Esophagus (tissue), 2 donors: Measurements from ENCODE around the gene TAF3. TPM values are rescaled to one million over a fixed set of nuclear protein-coding genes. Genes with fewer than 3 reads are reported as not detected.

ENCODE experiments used
- H3K27ac ChIP-seq, 2 donors: one replicate each; pipeline ENCODE4 v1.5.1; 2013; ENCODE audit warnings: low read depth in 2 of 2, mild to moderate bottlenecking in 2 of 2, inconsistent platforms in 1 of 2, low read length in 1 of 2, moderate library complexity in 1 of 2
- H3K27me3 ChIP-seq, 2 donors: one replicate each; pipeline ENCODE4 v1.6.1; 2013; ENCODE audit warnings: low read length in 2 of 2, control low read depth in 1 of 2, mild to moderate bottlenecking in 1 of 2; ENCODE audit not compliant: insufficient read depth in 2 of 2, control insufficient read depth in 1 of 2
- H3K36me3 ChIP-seq, 2 donors: one replicate each; pipeline ENCODE4 v1.6.1; 2013; ENCODE audit warnings: low read length in 1 of 2; ENCODE audit not compliant: control insufficient read depth in 2 of 2, insufficient read depth in 2 of 2
- H3K4me1 ChIP-seq, 2 donors: one replicate each; pipeline ENCODE4 v1.6.1; 2013; ENCODE audit warnings: low read length in 1 of 2; ENCODE audit not compliant: control insufficient read depth in 2 of 2, insufficient read depth in 2 of 2
- H3K4me3 ChIP-seq, 2 donors: one replicate each; pipeline ENCODE4 v1.5.1; 2013; ENCODE audit warnings: low read length in 2 of 2, mild to moderate bottlenecking in 2 of 2, low read depth in 1 of 2, moderate library complexity in 1 of 2
- H3K9me3 ChIP-seq, 2 donors: one replicate each; pipeline ENCODE4 v1.6.1; 2013; ENCODE audit warnings: mild to moderate bottlenecking in 2 of 2, low read depth in 1 of 2, low read length in 1 of 2, moderate library complexity in 1 of 2; ENCODE audit not compliant: control insufficient read depth in 2 of 2, insufficient read depth in 1 of 2
- WGBS, 2 donors: extraction: QIAGEN DNeasy Blood & Tissue Kit; methylation state at CpG; one replicate each; pipeline ENCODE4 v1.1.7; 2013; 5-methylcytosine and 5-hydroxymethylcytosine counted together
- polyA plus RNA-seq, 2 donors: library from polyadenylated mRNA; stranded (reverse); fragments of 200-250 nt; gene quantifications; one replicate each; pipeline ENCODE4 v1.2.3, GENCODE V29; 2013
- donor health status: healthy with polysubstance abuse.
- donor health status: Bipolar disorder and iron deficiency.

Gene TAF3
- polyA plus RNA-seq, 2 donors, result 1.6 to 1.9 TPM

DNA sequence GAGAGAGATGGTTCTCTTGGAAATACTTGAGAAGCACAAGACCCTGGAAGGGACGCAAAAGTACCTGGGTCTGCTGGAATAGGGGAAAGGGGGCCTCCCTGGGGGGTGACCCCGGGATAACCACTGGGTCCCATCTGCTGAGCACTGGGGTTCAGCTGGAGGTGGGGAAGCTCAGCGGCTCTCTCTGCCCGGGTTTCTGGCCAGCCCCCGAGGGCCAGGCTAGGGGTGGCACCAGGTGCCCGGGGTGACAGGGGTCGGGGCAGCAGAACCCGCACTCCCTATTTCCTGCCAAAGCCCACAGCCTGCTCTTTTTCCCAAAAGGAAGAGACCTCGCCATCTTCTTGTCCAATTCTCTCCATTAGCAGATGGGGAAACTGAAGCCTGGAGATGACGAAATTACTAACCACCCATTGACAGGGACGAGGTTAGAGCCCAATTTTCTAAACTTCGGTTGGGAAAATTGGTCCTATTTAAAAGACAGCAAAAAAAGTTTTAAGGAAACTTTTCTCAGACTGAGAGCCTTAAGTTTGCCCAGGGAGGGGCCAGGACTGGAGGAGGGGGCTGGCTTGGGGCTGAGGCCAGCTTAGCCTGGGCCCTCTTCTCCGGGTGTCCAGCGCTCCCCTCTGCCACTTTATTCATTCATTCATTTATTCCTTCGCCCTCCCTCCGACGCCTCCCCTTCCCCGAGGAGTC is 218.3 kb downstream of the TAF3 start:
- H3K36me3 ChIP-seq, result no peaks in the 10 kb centered on the region
- H3K4me3 ChIP-seq, result no peak overlapping the region
- peaks cover 2 to 9% of the 10 kb centered on the region in 2 donors for H3K4me1 ChIP-seq
- H3K9me3 ChIP-seq, result peaks cover 0 to 7% of the 10 kb centered on the region in 2 donors
- peaks cover 9 to 59% of the 10 kb centered on the region in 2 donors for H3K27me3 ChIP-seq
- no peak overlapping the region for H3K27ac ChIP-seq
- WGBS, 2 donors, result 9 to 10% methylated on average over 17 to 18 of the region's 18 CpGs

DNA sequence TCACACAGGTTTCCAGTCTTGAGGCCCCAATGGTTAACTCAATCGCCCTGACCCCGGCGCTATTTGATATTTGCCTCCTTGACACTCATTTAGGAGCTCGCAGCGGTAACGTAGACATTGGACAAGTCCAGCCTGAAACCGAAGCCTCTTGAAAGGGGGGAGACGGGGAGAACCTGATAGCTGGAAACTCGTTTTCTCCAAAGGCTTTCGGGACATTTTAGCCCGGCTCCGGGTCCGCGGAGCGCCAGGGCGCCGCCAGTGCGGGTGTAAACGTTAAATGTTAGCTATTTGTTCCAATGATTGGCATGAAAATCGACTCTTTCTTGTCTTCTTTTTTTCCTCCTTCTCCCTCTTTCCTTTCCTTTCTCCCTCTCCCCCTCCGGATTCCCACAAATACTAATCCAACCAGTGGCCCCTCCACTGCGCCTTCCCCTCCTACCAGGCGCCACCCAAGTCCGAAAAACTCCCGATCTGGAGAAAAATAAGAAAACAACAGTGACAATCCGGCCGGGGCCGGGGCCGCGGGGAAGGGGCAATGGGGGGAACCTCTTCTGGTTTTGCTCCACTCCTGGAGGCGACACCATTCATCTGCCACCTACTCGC is 219.0 kb downstream of the TAF3 start:
- no peaks in the 10 kb centered on the region for H3K36me3 ChIP-seq
- H3K4me1 ChIP-seq, result peaks cover 2 to 9% of the 10 kb centered on the region in 2 donors
- H3K27ac ChIP-seq, result no peak overlapping the region
- 8 to 11% methylated on average over 32 of the region's 32 CpGs for WGBS, 2 donors
- H3K9me3 ChIP-seq, result peaks cover 0 to 7% of the 10 kb centered on the region in 2 donors
- peaks cover 5 to 62% of the 10 kb centered on the region in 2 donors for H3K27me3 ChIP-seq
- no peak overlapping the region for H3K4me3 ChIP-seq

DNA sequence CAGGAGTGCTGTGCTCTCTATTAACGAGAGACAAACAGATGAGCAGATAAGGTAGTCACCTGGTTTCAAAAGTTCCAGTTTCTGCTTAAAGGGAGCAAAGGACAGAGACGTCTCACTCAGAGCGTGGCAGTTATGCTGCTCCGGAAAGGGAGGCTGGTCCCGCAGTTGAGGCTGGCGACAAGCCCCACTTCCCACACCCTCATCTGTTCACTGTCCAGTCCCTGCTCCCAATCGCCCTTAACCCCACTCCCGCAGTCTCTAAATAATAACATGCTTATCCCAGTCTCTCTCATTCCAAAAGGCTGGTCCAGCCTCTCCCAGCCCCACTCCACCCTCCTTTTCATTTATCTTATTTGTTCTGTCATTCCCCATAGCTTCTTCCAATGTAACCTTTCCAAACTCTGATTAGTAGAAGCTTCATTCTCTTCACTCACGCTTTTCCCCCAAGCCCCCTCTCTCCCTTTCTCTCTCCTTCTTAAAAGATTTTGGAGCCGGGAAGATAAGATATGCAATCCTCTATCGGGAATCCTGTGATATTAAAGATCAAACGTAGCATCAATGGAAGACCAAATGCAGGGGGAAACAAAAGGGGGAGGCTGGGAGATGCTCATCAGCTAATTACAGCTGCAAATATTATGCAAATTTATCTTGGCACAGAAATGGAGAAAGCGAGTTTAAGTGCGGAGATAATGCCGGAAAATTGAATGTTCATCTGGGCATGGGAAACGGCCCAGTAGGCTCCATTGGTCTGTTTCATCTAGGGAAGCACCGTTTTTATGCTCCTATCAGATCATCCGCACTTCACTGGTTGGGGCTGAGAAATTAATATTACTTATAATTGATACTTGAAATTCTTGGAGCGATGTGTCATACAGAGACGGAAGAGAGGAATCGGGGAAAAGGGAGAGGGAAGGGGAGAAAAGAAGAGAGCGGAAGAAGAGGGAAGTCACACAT is 219.9 kb downstream of the TAF3 start:
- Histone ChIP-seq H3K9me3 (peaks cover 0 to 7% of the 10 kb centered on the region in 2 donors), H3K36me3 (no peaks in the 10 kb centered on the region), H3K27ac (no peak overlapping the region), H3K27me3 (peaks cover 5 to 67% of the 10 kb centered on the region in 2 donors), H3K4me1 (peaks cover 2 to 9% of the 10 kb centered on the region in 2 donors), H3K4me3 (no peak overlapping the region)
- 9 to 15% methylated on average over 22 of the region's 22 CpGs for whole genome bisulfite sequencing, 2 donors

DNA sequence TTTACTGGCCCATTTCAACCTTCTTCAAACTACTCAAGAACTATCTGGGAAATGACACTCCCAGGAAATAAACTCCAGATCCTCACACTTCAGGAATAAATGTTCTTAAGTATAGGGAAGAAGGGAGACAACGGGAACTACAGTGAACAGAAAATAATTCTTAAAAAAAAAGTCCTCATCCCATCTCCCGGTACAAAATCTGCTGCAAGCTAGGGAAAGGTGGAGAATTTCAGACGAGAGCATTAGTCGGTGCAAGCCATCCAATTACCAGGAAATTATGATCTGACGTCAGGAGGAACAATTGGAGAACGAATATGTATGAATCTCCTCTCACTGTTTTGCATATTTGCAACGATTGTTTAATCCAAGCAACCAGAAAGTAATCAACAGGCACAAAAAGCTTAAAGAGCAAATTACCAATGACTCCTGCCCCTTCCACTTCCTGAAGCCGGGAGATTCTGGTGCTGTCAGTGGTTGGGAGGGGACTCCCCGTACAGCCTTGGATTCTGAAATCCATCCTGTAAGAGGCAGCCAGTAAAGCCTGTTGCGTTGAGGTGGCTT is 221.1 kb downstream of the TAF3 start:
- peaks cover 6 to 9% of the 10 kb centered on the region in 2 donors for H3K4me1 ChIP-seq
- WGBS, 2 donors, result 8% methylated on average over 10 of the region's 10 CpGs
- H3K36me3 ChIP-seq, result no peaks in the 10 kb centered on the region
- H3K27me3 ChIP-seq, result peaks cover 5 to 66% of the 10 kb centered on the region in 2 donors
- H3K27ac ChIP-seq, result no peak overlapping the region
- H3K9me3 ChIP-seq, result peaks cover 2 to 3% of the 10 kb centered on the region in 2 donors
- H3K4me3 ChIP-seq, result no peak overlapping the region

DNA sequence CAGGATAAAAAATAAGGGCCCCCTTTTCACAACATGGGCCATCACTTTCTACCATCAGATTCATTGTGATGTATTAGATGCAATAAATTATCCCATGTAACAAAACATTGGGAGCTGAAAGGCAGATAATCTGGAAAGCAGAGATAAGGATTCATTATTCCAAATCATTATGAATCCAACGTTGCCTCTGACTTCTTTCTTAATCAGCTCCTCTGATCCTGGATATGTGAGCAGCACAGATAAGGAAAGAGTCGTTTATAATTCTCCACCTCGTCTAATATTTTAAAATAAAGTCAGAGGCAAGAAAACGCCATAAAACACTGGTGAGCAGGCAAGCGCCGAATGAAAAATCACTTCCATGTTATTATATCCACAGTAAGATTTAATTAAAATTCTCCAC is 222.3 kb downstream of the TAF3 start:
- H3K4me1 ChIP-seq, result peaks cover 7 to 9% of the 10 kb centered on the region in 2 donors
- WGBS, 2 donors, result 14 to 19% methylated on average over 6 of the region's 6 CpGs
- peaks cover 2 to 3% of the 10 kb centered on the region in 2 donors for H3K9me3 ChIP-seq
- no peaks in the 10 kb centered on the region for H3K36me3 ChIP-seq
- H3K27me3 ChIP-seq, result peaks cover 5 to 64% of the 10 kb centered on the region in 2 donors
- no peak overlapping the region for H3K4me3 ChIP-seq
- H3K27ac ChIP-seq, result no peak overlapping the region

DNA sequence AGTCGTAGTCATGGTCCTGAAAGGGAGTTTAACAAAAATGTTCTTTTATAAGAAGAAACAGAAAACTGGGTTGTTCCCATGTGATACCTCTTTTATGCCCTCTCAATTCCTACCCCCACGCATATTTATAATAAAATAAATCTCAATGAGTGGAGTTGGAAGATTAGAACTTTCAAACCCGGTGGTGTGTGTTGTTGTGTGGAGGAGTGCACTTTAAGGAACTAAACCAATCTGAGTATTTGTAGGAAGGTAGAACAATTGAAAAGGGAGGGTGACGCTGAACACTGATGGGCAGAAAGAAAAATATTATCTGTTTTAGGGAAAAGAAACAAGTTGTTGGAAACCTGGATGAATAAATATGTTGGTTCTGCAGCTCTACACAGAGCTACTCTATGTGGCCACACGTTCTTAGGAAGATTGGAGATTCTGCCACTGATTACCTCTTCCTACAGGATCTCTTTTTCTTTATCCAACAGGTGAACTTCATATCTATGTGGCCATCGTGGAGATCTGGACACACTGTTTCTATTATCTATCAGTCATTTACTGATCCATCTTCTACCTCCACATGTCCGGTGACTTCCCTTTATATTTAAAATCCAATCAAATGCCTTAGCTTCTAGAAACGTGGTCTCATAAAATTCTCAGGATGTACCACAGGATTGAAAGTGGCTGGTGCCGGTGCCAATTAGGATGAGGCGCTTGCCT is 223.1 kb downstream of the TAF3 start:
- H3K27me3 ChIP-seq, result peaks cover 5 to 64% of the 10 kb centered on the region in 2 donors
- 7 to 9% methylated on average over 10 of the region's 10 CpGs for WGBS, 2 donors
- no peak overlapping the region for H3K27ac ChIP-seq
- H3K9me3 ChIP-seq, result peaks cover 2 to 3% of the 10 kb centered on the region in 2 donors
- H3K36me3 ChIP-seq, result no peaks in the 10 kb centered on the region
- H3K4me1 ChIP-seq, result peaks cover 7 to 9% of the 10 kb centered on the region in 2 donors
- H3K4me3 ChIP-seq, result no peak overlapping the region

DNA sequence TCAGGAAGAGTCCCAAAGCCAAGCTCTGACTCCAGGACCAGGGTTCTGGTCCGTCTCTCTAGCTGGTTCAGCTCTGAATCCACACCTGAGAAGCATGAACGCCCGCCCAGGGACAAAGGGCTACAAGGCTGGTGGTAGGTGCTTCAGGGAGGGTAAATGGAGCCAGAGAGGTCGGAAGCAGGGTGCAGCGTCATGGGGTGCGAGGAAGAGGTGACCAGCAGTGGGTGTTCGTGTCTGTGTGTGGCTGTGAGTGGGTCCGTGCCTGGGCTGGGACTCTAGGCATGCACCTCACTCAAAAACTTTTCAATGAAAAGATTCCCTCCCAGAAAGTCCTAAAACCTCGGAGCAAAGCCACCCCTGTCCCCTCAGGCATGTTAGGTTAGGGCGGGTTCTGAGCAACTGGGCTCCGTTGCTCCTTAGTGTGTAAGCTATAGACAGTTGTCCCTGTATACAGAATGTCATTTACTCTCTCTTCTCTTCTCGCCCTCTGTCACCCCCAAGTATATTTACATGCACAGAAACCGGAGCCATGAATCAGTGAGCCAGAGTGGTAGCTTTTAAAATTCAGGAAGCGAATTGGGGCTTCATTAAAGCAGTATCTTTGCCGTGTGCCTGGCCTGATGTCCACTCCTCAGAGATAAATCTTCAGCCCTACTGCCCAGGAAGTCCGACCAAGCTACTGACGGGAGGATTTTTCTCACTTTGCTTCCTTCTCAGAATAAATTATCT is 223.9 kb downstream of the TAF3 start:
- no peak overlapping the region for H3K27ac ChIP-seq
- no peak overlapping the region for H3K4me3 ChIP-seq
- peaks cover 7 to 9% of the 10 kb centered on the region in 2 donors for H3K4me1 ChIP-seq
- 13% methylated on average over 17 of the region's 17 CpGs for WGBS, 2 donors
- peaks cover 5 to 60% of the 10 kb centered on the region in 2 donors for H3K27me3 ChIP-seq
- H3K9me3 ChIP-seq, result peaks cover 2 to 3% of the 10 kb centered on the region in 2 donors
- no peaks in the 10 kb centered on the region for H3K36me3 ChIP-seq

DNA sequence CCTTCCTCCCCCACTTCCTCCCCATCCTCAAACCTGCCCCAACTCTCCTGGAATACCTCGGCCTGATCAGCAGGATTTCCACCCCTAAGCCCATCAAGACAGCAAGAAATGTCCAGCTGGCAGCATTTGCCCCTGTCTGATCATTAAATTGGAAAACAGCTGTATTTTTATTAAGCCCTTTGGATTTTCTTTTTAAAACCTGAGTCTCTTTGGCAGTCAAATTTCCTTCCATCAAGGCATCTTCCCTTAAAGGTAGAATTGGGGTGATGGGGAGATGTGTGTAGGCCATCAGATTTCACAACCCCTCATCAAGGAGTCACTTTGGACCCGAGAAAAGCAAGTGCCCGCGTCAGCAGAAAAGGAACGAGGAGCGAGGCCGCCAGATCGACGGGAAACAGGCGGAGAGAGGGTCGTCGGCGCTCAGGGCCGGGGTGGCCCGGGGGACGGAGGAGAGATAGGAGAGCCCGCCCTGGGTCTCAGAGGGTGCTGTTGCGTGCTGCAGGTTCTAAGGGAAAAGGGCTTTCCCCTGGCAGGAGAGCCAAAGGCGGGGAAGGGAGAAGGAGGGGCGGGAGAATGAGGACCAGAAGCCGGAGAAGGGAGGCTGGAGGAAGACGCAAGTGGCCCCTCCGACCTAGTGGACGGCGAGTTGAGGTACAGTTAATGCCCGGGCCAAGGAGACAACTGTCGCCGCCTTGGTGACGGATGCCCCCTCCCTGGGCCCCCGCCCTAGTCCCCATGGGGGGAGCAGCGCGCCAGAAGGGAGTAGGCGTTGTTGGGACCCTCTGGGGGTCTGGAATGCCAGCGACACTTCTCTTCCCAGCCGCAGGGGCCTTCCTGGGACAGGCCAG is 224.6 kb downstream of the TAF3 start:
- Histone ChIP-seq H3K27me3 (peaks cover 5 to 57% of the 10 kb centered on the region in 2 donors), H3K4me3 (no peak overlapping the region)
- WGBS, 2 donors, result 9 to 11% methylated on average over 30 to 35 of the region's 35 CpGs

More for the DNA sequence above, 224.6 kb downstream of the TAF3 start:
- Histone ChIP-seq H3K9me3 (peaks cover 2 to 3% of the 10 kb centered on the region in 2 donors), H3K27ac (no peak overlapping the region), H3K4me1 (peaks cover 7 to 9% of the 10 kb centered on the region in 2 donors), H3K36me3 (no peaks in the 10 kb centered on the region)
